Mammary microvascular endothelial cell (primary cell): ENCODE results near the gene CRTAP. TPM values are rescaled to one million over a fixed set of nuclear protein-coding genes. Genes with fewer than 3 reads are reported as not detected.

ENCODE experiments used
- total RNA-seq: library from RNA; depleted of rRNA; stranded (reverse); fragments of >200 nt; gene quantifications from 2 replicates; pipeline ENCODE4 v1.2.3, GENCODE V29; 2015

Gene CRTAP
- total RNA-seq: 150 and 188 TPM in 2 replicates

GRCh38 chr3:33113772-33114621 lies at the start of gene CRTAP:
TSS of gene CRTAP (plus strand) at chr3:33114014. CDS start at chr3:33114078, 64 bp downstream.

Other genes with a start within 250 kb of the CRTAP start
- 2.3 and 2.6 TPM in 2 replicates for gene CCR4, start 162.4 kb upstream of the CRTAP start, total RNA-seq
- gene GLB1, start 16.9 kb upstream of the CRTAP start, total RNA-seq: 66.0 and 71.8 TPM in 2 replicates
- 6.9 and 8.0 TPM in 2 replicates for gene TMPPE, start 16.9 kb upstream of the CRTAP start, total RNA-seq
- gene SUSD5, start 104.8 kb downstream of the CRTAP start, total RNA-seq: 4.3 and 4.6 TPM in 2 replicates
- 17.6 and 18.1 TPM in 2 replicates for gene FBXL2, start 163.4 kb downstream of the CRTAP start, total RNA-seq